ENCODE measurements around the gene CDC123. TPM values are rescaled to one million over a fixed set of nuclear protein-coding genes. Genes with fewer than 3 reads are reported as not detected.
"Not testable (repeated sequence)": the region's sequence is repeated elsewhere in the genome, so short reads cannot be mapped to it uniquely, and the experiment has no call there.

The CDC123 gene
- total RNA-seq, 2 experiments from 2014 or later: 56.7 to 69.2 TPM

DNA sequence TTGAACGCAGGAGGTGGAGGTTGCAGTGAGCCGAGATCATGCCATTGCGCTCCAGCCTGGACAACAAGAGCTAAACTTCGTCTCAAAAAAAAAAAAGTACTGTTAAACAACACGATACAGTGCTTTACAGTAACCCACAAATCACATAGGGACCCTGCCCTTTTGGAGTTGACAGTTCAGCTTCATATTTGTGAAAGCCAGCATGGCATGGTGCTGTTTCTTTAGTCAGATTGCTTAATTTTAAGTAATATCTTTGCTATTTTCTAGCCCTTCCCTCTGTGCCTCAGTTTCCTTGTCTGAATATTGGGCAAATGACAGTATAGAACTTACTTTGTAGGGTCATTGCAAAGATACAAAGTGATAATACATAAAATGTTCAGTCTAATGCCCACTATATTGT, 4.9 kb downstream of the CDC123 start:
- Mint-ChIP-seq H3K27me3 (no peaks in the 10 kb centered on the region), H3K4me3 (peak overlapping the region; percentile 58), H3K27ac (no peak overlapping the region), H3K9me3 (no peaks in the 10 kb centered on the region), H3K4me1 (peaks cover 36% of the 10 kb centered on the region), H3K36me3 (peaks cover 35% of the 10 kb centered on the region)
- no peak for ATAC-seq (ENCODE audit: low read depth)
- POLR2A ChIA-PET: no interaction called here
- DNase-seq: no peak

DNA sequence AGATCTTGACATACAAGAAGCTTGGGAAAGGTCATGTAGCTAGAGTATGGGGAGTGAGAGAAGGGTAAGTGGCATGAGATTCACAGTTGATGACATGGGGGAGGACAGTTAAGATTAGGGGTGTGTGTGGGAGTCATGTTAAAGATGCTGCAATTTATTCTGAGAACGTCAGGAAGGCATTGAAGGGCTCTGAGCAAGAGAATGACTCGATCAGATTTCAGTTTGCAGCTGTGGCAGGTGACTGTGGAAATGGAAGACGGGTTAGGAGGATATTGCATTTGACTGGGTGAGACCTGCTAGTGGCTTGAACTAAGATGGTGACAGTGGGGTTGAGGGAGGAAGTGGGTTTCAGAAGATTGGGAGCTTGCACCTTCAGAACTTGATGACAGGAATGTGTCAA, 5.6 kb downstream of the CDC123 start:
- peak overlapping the region; percentile 58 for H3K4me3 Mint-ChIP-seq
- H3K36me3 Mint-ChIP-seq: peaks cover 40% of the 10 kb centered on the region
- peak; percentile 34 for ATAC-seq (ENCODE audit: low read depth)

DNA sequence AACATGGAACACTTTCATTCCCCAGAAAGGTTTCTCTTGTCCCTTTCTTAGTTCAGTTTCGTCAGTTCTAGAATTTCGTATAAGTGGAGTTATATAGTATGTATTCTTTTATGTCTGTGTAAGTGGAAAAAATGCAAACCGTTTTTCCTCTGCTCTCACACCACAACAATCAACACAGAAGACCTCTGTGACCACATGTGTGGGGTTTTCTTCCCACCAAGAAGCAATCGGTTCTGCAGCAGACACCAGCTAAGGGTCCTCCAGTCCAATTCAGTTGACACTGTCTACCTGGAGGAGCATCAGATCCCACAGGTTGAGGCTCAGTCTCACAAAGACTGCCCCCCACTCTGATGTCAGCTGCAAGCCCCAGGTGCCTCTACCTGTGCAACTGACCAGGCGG, 6.2 kb downstream of the CDC123 start:
- H3K36me3 Mint-ChIP-seq: peaks cover 41% of the 10 kb centered on the region
- H3K27me3 Mint-ChIP-seq: no peaks in the 10 kb centered on the region
- peaks cover 31% of the 10 kb centered on the region for H3K4me1 Mint-ChIP-seq
- no peak overlapping the region for H3K27ac Mint-ChIP-seq
- H3K4me3 Mint-ChIP-seq: no peak overlapping the region
- H3K9me3 Mint-ChIP-seq: no peaks in the 10 kb centered on the region
- DNase-seq: no peak
- ATAC-seq (ENCODE audit: low read depth): peak; percentile 39
- POLR2A ChIA-PET: no interaction called here

More for the DNA sequence above, 5.6 kb downstream of the CDC123 start:
- H3K4me1 Mint-ChIP-seq: peaks cover 35% of the 10 kb centered on the region
- peak overlapping the region; percentile 61 for H3K27ac Mint-ChIP-seq
- DNase-seq: no peak
- no peaks in the 10 kb centered on the region for H3K9me3 Mint-ChIP-seq
- POLR2A ChIA-PET: no interaction called here
- H3K27me3 Mint-ChIP-seq: no peaks in the 10 kb centered on the region

DNA sequence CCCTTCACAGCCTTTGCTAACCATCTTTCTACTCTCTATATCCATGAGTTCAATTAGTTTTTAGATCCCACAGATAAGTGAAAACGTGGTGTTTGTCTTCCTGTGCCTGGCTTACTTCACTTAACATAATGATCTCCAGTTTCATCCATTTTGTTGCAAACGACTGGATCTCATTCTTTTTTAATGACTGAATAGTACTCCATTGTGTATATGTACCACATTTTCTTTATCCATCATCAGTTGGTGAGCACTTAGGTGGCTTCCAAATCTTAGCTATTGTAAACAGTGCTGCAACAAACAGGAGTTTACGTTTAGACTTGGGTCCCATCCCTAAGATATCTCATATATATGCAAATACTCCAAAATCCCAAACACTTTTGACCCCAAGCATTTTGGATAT, 9.1 kb downstream of the CDC123 start:
- ATAC-seq (ENCODE audit: low read depth) (no peak), DNase-seq (no peak)
- no peaks in the 10 kb centered on the region for H3K9me3 Mint-ChIP-seq
- peaks cover 34% of the 10 kb centered on the region for H3K4me1 Mint-ChIP-seq
- H3K27ac Mint-ChIP-seq: peak overlapping the region; percentile 59
- peaks cover 37% of the 10 kb centered on the region for H3K36me3 Mint-ChIP-seq
- H3K4me3 Mint-ChIP-seq: no peak overlapping the region
- POLR2A ChIA-PET: no interaction called here
- H3K27me3 Mint-ChIP-seq: no peaks in the 10 kb centered on the region

DNA sequence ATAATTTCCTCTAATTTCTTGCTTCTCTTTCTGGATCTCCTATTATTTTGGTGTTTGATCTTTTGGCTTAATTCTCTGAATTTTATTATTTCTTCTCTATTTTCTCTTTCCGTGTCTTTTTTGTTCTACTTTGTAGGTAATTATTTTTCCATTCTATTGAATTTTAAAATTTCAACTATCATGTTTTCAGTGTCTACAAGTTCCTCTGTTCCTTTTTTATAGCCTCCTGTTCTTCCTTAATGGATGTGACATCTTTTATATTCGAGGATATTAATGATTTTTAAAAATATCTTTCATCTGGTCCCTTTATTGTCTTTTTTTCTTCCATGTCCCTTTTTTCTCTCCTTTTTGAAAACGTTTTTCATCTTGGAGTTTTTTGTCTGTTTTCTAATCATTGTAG, 11.1 kb downstream of the CDC123 start:
- H3K36me3 Mint-ChIP-seq: peaks cover 36% of the 10 kb centered on the region

DNA sequence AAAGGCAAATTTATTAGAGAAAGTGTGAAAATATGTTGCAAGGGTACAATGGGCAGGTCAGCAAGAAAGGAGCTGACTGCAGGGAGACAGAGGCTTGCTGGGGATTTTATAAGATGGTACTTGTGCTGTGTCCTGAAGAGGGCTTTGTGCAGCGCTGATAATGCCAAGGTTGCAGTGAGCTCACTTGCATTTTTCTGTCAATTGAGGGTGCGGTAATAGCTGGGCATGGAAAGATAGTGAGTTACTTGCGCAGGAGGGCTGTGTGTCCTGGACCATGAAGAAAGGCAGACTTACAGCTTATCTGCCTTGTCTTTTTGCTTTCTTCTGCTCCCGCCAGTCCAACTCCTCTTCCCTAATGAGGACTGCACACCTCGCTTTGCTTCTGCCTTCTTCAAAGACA, 12.5 kb downstream of the CDC123 start:
- no peak overlapping the region for H3K27ac Mint-ChIP-seq
- no peaks in the 10 kb centered on the region for H3K9me3 Mint-ChIP-seq
- H3K4me3 Mint-ChIP-seq: no peak overlapping the region
- ATAC-seq (ENCODE audit: low read depth): no peak
- POLR2A ChIA-PET: no interaction called here
- H3K36me3 Mint-ChIP-seq: peaks cover 29% of the 10 kb centered on the region
- H3K27me3 Mint-ChIP-seq: no peaks in the 10 kb centered on the region
- DNase-seq: no peak
- peaks cover 15% of the 10 kb centered on the region for H3K4me1 Mint-ChIP-seq

More for the DNA sequence above, 11.1 kb downstream of the CDC123 start:
- H3K9me3 Mint-ChIP-seq: no peaks in the 10 kb centered on the region
- ATAC-seq (ENCODE audit: low read depth) (no peak), DNase-seq (no peak)
- H3K27me3 Mint-ChIP-seq: no peaks in the 10 kb centered on the region
- POLR2A ChIA-PET: no interaction called here
- no peak overlapping the region for H3K27ac Mint-ChIP-seq
- peaks cover 24% of the 10 kb centered on the region for H3K4me1 Mint-ChIP-seq
- H3K4me3 Mint-ChIP-seq: no peak overlapping the region

DNA sequence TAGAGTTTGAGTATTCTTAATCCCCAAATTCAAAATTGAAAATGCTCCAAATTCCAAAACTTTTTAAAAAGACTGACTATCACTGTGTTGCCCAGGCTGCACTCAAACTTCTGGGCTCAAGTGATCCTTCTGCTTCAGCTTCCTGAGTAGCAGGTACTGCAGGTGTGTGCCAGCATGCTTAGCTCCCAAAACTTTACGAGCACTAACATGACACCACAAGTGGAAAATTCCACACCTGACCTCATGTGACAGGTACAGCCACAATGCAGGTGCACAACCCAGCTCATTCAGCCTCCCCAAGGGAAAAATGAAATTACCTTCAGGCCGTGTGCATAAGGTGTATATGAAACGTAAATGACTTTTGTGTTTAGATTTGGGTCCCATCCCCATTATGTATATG, 16.5 kb downstream of the CDC123 start:
- Mint-ChIP-seq H3K27ac (no peak overlapping the region), H3K36me3 (peaks cover 29% of the 10 kb centered on the region), H3K27me3 (no peaks in the 10 kb centered on the region), H3K9me3 (no peaks in the 10 kb centered on the region), H3K4me3 (no peak overlapping the region), H3K4me1 (peaks cover 14% of the 10 kb centered on the region)
- ATAC-seq (ENCODE audit: low read depth) (no peak), DNase-seq (no peak)
- POLR2A ChIA-PET: no interaction called here

DNA sequence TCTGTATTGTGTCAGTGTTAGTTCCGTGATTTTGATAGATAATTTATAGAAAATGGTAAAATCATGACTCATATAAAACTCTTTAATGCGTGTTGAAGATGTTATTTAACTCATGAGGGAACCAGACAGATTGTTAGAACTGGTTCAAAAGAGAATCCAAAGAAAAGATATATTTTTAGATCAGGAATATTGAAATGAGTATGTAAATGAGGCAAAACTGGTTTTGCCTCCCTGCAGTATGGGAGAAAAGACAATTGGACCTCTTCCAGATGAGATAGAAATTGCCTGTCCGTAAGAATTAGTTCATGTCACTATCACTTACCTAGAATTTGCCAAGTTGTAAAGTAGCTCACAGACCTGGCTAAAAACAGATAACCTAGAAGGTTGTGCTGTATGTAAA, 17.6 kb downstream of the CDC123 start:
- POLR2A ChIA-PET: no interaction called here
- H3K27ac Mint-ChIP-seq: no peak overlapping the region
- H3K27me3 Mint-ChIP-seq: no peaks in the 10 kb centered on the region
- H3K9me3 Mint-ChIP-seq: no peaks in the 10 kb centered on the region
- peaks cover 11% of the 10 kb centered on the region for H3K4me1 Mint-ChIP-seq
- ATAC-seq (ENCODE audit: low read depth) (no peak), DNase-seq (no peak)
- peaks cover 27% of the 10 kb centered on the region for H3K36me3 Mint-ChIP-seq
- no peak overlapping the region for H3K4me3 Mint-ChIP-seq

DNA sequence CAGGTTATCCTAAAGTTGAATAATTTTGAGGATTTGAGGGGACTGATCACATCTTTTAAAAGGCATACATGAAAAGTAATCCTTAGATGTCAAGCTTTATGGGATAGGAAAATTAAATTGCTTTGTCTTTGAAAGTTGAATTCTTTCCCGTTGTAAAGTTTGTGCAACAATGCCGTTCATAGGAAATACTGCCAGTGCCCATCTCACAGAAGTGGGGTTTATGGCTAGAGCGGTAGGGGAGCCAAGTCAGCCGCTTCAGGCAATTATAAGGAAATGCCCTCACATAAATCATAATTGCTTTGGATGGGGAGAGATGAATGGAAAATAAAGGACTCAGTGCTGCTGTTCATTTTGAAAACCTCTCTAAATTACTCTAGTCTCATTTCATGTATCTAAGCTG, 18.1 kb downstream of the CDC123 start:
- Mint-ChIP-seq H3K4me3 (no peak overlapping the region), H3K4me1 (peaks cover 7% of the 10 kb centered on the region), H3K27ac (no peak overlapping the region), H3K9me3 (no peaks in the 10 kb centered on the region), H3K27me3 (no peaks in the 10 kb centered on the region), H3K36me3 (peaks cover 28% of the 10 kb centered on the region)
- DNase-seq (no peak), ATAC-seq (ENCODE audit: low read depth) (no peak)
- POLR2A ChIA-PET: no interaction called here

DNA sequence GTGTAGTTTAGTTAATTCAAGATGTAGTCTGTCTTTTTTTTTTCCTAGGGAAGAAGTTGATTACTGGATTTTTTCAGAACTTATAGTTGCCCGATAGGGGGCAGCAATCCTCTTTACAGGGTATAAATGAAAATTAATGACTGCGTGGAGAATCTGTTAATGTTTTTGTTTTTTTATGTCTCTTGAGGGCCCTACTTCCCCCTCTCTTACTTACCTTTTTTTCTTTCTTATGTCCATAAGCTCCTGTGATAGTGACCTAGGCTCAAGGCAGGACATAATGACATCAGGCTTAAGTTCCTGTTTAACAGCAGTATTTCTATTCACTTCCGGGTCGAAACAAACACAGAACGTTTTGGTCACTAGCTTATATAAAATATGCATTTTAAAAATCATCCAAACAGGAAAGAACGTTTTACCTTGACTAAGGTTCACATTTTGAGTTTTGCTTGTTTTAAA, 18.8 kb downstream of the CDC123 start:
- no peaks in the 10 kb centered on the region for H3K27me3 Mint-ChIP-seq
- H3K27ac Mint-ChIP-seq: peak overlapping the region; percentile 84
- ATAC-seq (ENCODE audit: low read depth) (no peak), DNase-seq (no peak)
- H3K9me3 Mint-ChIP-seq: no peaks in the 10 kb centered on the region
- peaks cover 25% of the 10 kb centered on the region for H3K36me3 Mint-ChIP-seq
- peak overlapping the region; percentile 68 for H3K4me3 Mint-ChIP-seq
- H3K4me1 Mint-ChIP-seq: peaks cover 6% of the 10 kb centered on the region
- POLR2A ChIA-PET: interaction anchor here (0.5 to 1.3 kb wide), 2 partner anchors 19 to 532 kb away, joined by 3 to 6 read pairs; partner anchors contain the start of genes CDC123 and NUDT5

DNA sequence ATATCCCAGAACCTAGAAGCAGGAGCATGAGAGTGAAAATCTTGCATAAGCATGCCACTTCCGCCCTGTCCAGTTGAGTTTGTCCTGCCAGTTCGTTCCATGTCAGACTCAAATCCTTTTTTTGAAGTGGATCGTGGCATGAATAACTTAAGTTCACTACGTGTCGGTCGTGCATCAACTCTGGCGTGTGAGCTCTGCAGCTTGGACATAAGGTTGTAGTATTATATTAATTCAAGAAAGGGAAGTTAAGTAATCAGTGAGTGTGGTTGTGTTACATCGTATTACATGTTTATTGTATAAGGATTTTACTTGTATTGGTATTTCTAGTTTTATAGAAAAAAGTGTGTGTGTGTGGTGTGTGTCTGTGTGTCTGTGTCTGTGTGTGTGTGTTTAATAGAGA, 23.0 kb downstream of the CDC123 start:
- H3K4me3 Mint-ChIP-seq: no peak overlapping the region
- H3K9me3 Mint-ChIP-seq: no peaks in the 10 kb centered on the region
- H3K27me3 Mint-ChIP-seq: no peaks in the 10 kb centered on the region
- POLR2A ChIA-PET: no interaction called here
- H3K4me1 Mint-ChIP-seq: peaks cover 9% of the 10 kb centered on the region
- H3K36me3 Mint-ChIP-seq: peaks cover 28% of the 10 kb centered on the region
- DNase-seq: no peak
- no peak overlapping the region for H3K27ac Mint-ChIP-seq
- ATAC-seq (ENCODE audit: low read depth): no peak

DNA sequence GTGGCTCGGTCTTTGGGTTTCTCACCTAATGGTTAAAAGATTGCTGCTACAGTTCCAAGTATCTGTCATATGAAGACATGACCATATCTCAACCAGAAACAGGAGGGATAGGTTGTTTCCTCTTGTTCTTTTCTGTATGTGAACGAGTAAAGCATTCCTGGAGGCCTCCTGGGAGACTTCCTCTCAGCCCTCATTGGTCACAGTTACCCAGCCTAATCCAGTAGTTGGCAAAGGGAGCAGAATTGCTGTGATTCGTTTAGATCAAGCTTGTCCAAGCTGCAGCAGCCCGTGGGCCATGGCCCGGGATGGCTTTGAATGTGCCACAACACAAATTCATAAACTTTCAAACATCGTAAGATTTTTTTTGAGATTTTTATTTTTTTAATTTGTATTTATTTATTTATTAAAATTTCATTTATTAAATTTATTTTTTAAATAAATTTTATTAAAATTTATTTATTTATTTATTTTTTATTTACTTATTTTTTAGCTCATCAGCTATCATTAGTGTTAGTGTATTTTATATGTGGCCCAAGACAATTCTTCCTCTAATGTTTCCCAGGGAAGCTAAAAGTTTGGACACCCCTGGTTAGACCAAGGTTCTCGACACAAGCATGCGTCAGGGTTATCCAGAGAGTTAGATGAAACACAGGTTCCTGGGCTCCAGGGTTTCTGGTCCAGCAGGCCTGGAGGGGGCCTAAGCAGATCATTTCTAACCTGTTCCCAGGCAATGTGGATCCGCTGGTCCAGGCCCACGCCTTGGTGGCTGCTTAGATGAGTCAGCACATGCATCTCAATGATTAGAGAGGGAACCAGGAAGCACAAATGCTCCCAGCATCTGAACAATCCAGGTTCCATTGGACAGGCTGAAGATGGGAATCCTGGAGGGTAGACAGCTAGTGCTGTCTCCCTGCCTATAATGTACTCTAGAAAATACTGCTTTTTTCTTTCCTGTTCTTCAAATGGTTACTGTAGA, 25.6 kb downstream of the CDC123 start:
- H3K9me3 Mint-ChIP-seq: peaks cover 2% of the 10 kb centered on the region
- POLR2A ChIA-PET: no interaction called here
- H3K4me1 Mint-ChIP-seq: peaks cover 3% of the 10 kb centered on the region
- H3K27me3 Mint-ChIP-seq: no peaks in the 10 kb centered on the region
- ATAC-seq (ENCODE audit: low read depth): no peak
- peaks cover 39% of the 10 kb centered on the region for H3K36me3 Mint-ChIP-seq
- no peak overlapping the region for H3K27ac Mint-ChIP-seq
- H3K4me3 Mint-ChIP-seq: no peak overlapping the region
- no peak for DNase-seq

DNA sequence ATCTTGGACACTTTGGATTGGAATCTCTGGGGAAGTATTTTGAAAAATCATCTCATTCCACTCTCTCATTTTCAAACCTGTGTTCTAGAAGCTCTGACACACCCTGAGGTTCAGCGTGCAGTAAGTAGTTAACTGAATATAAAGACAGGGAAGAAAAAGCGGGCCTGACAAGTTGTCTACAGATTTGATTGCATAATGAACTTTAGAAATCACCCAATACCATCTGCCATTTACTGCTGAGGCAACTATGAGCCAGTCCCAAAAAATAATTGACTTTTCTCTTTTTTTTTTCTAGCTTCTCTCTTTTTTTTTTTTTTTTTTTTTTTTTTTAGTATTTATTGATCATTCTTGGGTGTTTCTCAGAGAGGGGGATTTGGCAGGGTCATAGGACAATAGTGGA, 29.5 kb downstream of the CDC123 start:
- ATAC-seq (ENCODE audit: low read depth): no peak
- Mint-ChIP-seq H3K27me3 (no peaks in the 10 kb centered on the region), H3K4me3 (no peak overlapping the region), H3K36me3 (peaks cover 42% of the 10 kb centered on the region), H3K9me3 (peaks cover 3% of the 10 kb centered on the region), H3K4me1 (peaks cover 3% of the 10 kb centered on the region), H3K27ac (no peak overlapping the region)
- DNase-seq: no peak
- POLR2A ChIA-PET: no interaction called here

DNA sequence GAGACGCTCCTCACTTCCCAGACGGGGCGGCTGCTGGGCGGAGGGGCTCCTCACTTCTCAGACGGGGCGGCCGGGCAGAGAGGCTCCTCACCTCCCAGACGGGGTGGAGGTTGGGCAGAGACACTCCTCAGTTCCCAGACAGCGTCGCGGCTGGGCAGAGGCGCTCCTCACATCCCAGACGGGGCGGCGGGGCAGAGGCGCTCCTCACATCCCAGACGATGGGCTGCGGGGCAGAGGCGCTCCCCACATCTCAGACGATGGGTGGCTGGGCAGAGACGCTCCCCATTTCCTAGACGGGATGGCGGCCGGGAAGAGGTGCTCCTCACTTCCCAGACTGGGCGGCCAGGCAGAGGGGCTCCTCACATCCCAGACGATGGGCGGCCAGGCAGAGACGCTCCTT, 30.4 kb downstream of the CDC123 start:
- H3K27me3 Mint-ChIP-seq; H3K27ac Mint-ChIP-seq; H3K4me3 Mint-ChIP-seq; H3K4me1 Mint-ChIP-seq; H3K9me3 Mint-ChIP-seq; DNase-seq; ATAC-seq (ENCODE audit: low read depth); POLR2A ChIA-PET: not testable (repeated sequence)
- peaks cover 41% of the 10 kb centered on the region for H3K36me3 Mint-ChIP-seq
